ENCODE measurements around the gene CAMKMT. TPM values are rescaled to one million over a fixed set of nuclear protein-coding genes. Genes with fewer than 3 reads are reported as not detected.

CAMKMT gene
- 4.3 and 5.3 TPM in 2 replicates for total RNA-seq (ENCODE audit: low replicate concordance)

DNA sequence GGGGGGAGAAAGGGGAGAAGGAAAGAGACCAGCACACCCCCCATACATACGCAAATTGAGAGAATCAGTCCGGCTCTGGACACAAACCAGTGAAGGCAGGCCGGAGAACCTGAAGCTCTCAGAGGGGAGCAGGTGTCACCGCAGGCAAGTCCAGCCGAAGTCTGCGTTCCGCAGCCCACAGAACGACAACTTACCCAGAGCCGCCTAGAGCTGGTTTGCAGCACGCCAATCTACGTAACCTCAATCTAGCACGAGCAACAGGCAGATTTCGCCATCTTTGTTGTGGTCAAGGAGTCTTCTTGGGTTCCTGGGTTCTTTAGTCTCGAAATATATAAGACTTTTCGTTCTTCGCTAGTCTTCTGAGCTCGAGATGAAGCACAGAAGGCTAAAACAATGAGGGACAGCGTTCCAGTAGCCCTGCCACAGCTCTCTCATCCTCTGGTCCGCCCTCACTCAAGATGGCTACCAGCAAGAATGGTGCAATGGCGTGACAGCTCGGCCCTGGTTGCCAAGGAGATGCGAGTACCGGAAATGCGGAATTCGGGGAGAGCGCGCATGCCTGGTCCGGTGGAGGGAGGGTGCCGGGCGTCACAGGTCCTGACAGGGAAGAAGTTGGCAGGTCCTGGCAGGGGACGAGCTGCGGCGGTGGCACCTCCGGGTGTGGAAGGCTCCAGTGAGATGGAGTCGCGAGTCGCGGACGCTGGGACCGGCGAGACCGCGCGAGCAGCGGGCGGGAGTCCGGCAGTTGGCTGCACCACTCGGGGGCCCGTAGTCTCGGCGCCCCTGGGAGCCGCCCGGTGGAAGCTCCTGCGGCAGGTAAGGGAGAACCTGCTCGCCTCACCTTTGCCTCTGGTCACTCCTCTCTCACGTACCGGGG is at the start of gene CAMKMT, which contains the start of gene PREPL:
CAMKMT (plus strand) TSS at position 618 of the 877 bp plus-strand sequence.
PREPL (minus strand) TSS at position 165 of the 877 bp plus-strand sequence. CDS start 15,152 bp downstream, outside the sequence.

Other genes starting within 250 kb of the CAMKMT start
- gene PPM1B, start 193.1 kb upstream of the CAMKMT start, total RNA-seq (ENCODE audit: low replicate concordance) = 23.5 and 31.5 TPM in 2 replicates
- 0.35 TPM in 1 of 2 replicates, not detected in the other for gene SLC3A1, start 86.5 kb upstream of the CAMKMT start, total RNA-seq (ENCODE audit: low replicate concordance)
- gene PREPL, start 453 bp upstream of the CAMKMT start, total RNA-seq (ENCODE audit: low replicate concordance) = 29.5 and 36.4 TPM in 2 replicates

All from smooth muscle cell of the coronary artery (primary cell).